ENCODE measurements around the gene KIF26B. TPM values are rescaled to one million over a fixed set of nuclear protein-coding genes. Genes with fewer than 3 reads are reported as not detected.

The KIF26B gene
- total RNA-seq, 2 donors from 2014 or later = 0.30 to 0.35 TPM

GRCh38 chr1:245604979-245605378, 450.2 kb downstream of the KIF26B start:
- no peak overlapping the region for H3K9ac ChIP-seq (ENCODE audit: low read depth in 2 of 2, low read length in 2 of 2)
- H3K27ac ChIP-seq = no peak overlapping the region
- no peaks in the 10 kb centered on the region for H3K4me1 ChIP-seq
- no peaks in the 10 kb centered on the region for H3K9me3 ChIP-seq
- H3K4me3 ChIP-seq = no peak overlapping the region
- no peaks in the 10 kb centered on the region for H3K36me3 ChIP-seq
- TF ChIP-seq CTCF (IDR thresholded peaks at IDR 0.05) = no peak
- DNase-seq = no peak
- intact Hi-C loops (cut with DNase I) = no loop called here
- no peaks in the 10 kb centered on the region for H3K27me3 ChIP-seq

GRCh38 chr1:245605480-245606156, 450.8 kb downstream of the KIF26B start:
- no peak overlapping the region for H3K27ac ChIP-seq
- H3K4me1 ChIP-seq = no peaks in the 10 kb centered on the region
- no peak for DNase-seq
- no peaks in the 10 kb centered on the region for H3K27me3 ChIP-seq
- intact Hi-C loops (cut with DNase I) = no loop called here
- TF ChIP-seq CTCF (IDR thresholded peaks at IDR 0.05) = no peak
- no peak overlapping the region for H3K4me3 ChIP-seq
- no peak overlapping the region for H3K9ac ChIP-seq (ENCODE audit: low read depth in 2 of 2, low read length in 2 of 2)
- no peaks in the 10 kb centered on the region for H3K9me3 ChIP-seq
- H3K36me3 ChIP-seq = no peaks in the 10 kb centered on the region

GRCh38 chr1:245606157-245606725, 451.5 kb downstream of the KIF26B start:
- no peak overlapping the region for H3K9ac ChIP-seq (ENCODE audit: low read depth in 2 of 2, low read length in 2 of 2)
- DNase-seq = no peak
- H3K27ac ChIP-seq = no peak overlapping the region
- H3K4me3 ChIP-seq = no peak overlapping the region
- no peaks in the 10 kb centered on the region for H3K4me1 ChIP-seq
- no peak for TF ChIP-seq CTCF (IDR thresholded peaks at IDR 0.05)
- no peaks in the 10 kb centered on the region for H3K36me3 ChIP-seq
- intact Hi-C loops (cut with DNase I) = no loop called here
- H3K9me3 ChIP-seq = no peaks in the 10 kb centered on the region
- H3K27me3 ChIP-seq = no peaks in the 10 kb centered on the region

- no peak for DNase-seq
- no peak for TF ChIP-seq CTCF (IDR thresholded peaks at IDR 0.05)
- no peak overlapping the region for H3K9ac ChIP-seq (ENCODE audit: low read depth in 2 of 2, low read length in 2 of 2)
- no peak overlapping the region for H3K4me3 ChIP-seq
- intact Hi-C loops (cut with DNase I) = no loop called here
- no peaks in the 10 kb centered on the region for H3K9me3 ChIP-seq
- H3K36me3 ChIP-seq = no peaks in the 10 kb centered on the region
- no peak overlapping the region for H3K27ac ChIP-seq
- H3K4me1 ChIP-seq = no peaks in the 10 kb centered on the region
- no peaks in the 10 kb centered on the region for H3K27me3 ChIP-seq
Measured at GRCh38 chr1:245608271-245608670, 453.5 kb downstream of the KIF26B start.

GRCh38 chr1:245609354-245610150, 454.8 kb downstream of the KIF26B start:
- no peak for DNase-seq
- Histone ChIP-seq H3K9me3 (no peaks in the 10 kb centered on the region), H3K36me3 (no peaks in the 10 kb centered on the region), H3K27ac (no peak overlapping the region), H3K9ac (ENCODE audit: low read depth in 2 of 2, low read length in 2 of 2) (no peak overlapping the region), H3K4me3 (no peak overlapping the region), H3K27me3 (no peaks in the 10 kb centered on the region), H3K4me1 (no peaks in the 10 kb centered on the region)
- intact Hi-C loops (cut with DNase I) = no loop called here
- no peak for TF ChIP-seq CTCF (IDR thresholded peaks at IDR 0.05)
